ENCODE results near the gene GRAP2. TPM values are rescaled to one million over a fixed set of nuclear protein-coding genes. Genes with fewer than 3 reads are reported as not detected.

The GRAP2 gene
- polyA plus RNA-seq, 1 of the 3 experiments (the other 2 are of a cell fraction), result 0.13 TPM

- Histone ChIP-seq H3K9me3 (no peaks in the 10 kb centered on the region), H2AFZ (ENCODE audit: low read depth) (no peak overlapping the region), H3K36me3 (replicated peaks in 1 of 2; ENCODE audit: control insufficient read depth in 1 of 2, insufficient read depth in 2 of 2, low read length in 1 of 2) (no peaks in the 10 kb centered on the region), H3K9ac (no peak overlapping the region), H3K27me3 (ENCODE audit: insufficient read depth) (no peaks in the 10 kb centered on the region), H3K4me1 (ENCODE audit: control insufficient read depth in 1 of 2, insufficient read depth in 2 of 2, low read depth in 1 of 2, low read length in 1 of 2) (no peaks in the 10 kb centered on the region), H4K20me1 (ENCODE audit: insufficient read depth) (no peaks in the 10 kb centered on the region), H3F3A (replicated peaks; ENCODE audit: insufficient read depth) (no peaks in the 10 kb centered on the region), H3K4me3 (ENCODE audit: low read depth in 2 of 2, low read length in 1 of 2) (no peak overlapping the region), H3K27ac (ENCODE audit: low read depth in 2 of 2, low read length in 1 of 2) (no peak overlapping the region), H3K4me2 (no peak overlapping the region), H3K79me2 (ENCODE audit: insufficient read depth) (no peaks in the 10 kb centered on the region), H3K9me2 (no peaks in the 10 kb centered on the region)
- ChIA-PET POLR2A (no interaction called here), CTCF (no interaction called here)
- no peak for TF ChIP-seq USF1 (IDR thresholded peaks at IDR 0.05; ENCODE audit: borderline replicate concordance, low read depth)
- no peak for TF ChIP-seq MXI1 (IDR thresholded peaks at IDR 0.05; ENCODE audit: low read depth, low read length)
- TF ChIP-seq EP300 (IDR thresholded peaks at IDR 0.05; ENCODE audit: borderline replicate concordance in 1 of 2, low read depth in 1 of 2, low read length in 1 of 2), result no peak
- 38% methylated on average over 6 of the region's 6 CpGs for WGBS (ENCODE audit: low lambda C conversion rate)
- DNase-seq, result no peak
Observed at GRCh38 chr22:39877079-39877845, 23.6 kb upstream of the GRAP2 start.

GRCh38 chr22:39880722-39881121 lies 20.2 kb upstream of the GRAP2 start:
- no peaks in the 10 kb centered on the region for H3K27me3 ChIP-seq (ENCODE audit: insufficient read depth)
- no peak for DNase-seq
- POLR2A ChIA-PET, result no interaction called here
- H3K4me3 ChIP-seq (ENCODE audit: low read depth in 2 of 2, low read length in 1 of 2), result no peak overlapping the region
- CTCF ChIA-PET, result no interaction called here
- H3K4me2 ChIP-seq, result no peak overlapping the region
- TF ChIP-seq CTCF (IDR thresholded peaks at IDR 0.05) (no peak), RXRA (IDR thresholded peaks at IDR 0.05; ENCODE audit: borderline replicate concordance, low read depth) (no peak), FOXJ3 (CRISPR knock-in tag; IDR thresholded peaks at IDR 0.05) (no peak), GATA2 (CRISPR knock-in tag; IDR thresholded peaks at IDR 0.05) (no peak), IRF3 (IDR thresholded peaks at IDR 0.05; ENCODE audit: low read depth, low read length) (no peak), USF1 (IDR thresholded peaks at IDR 0.05; ENCODE audit: borderline replicate concordance, low read depth) (no peak), ELF1 (IDR thresholded peaks at IDR 0.05) (no peak), RAD21 (IDR thresholded peaks at IDR 0.05; ENCODE audit: low read length) (no peak), RCOR1 (IDR thresholded peaks at IDR 0.05; ENCODE audit: low read length) (no peak), REST (IDR thresholded peaks at IDR 0.05; ENCODE audit: low read depth, low read length) (no peak), NRF1 (IDR thresholded peaks at IDR 0.05; ENCODE audit: low read depth, low read length) (no peak), CHD2 (IDR thresholded peaks at IDR 0.05; ENCODE audit: low read length, partially characterized antibody) (no peak), MEF2A (IDR thresholded peaks at IDR 0.05; ENCODE audit: borderline replicate concordance, low read depth) (no peak), TCF12 (IDR thresholded peaks at IDR 0.05) (no peak)
- no peak overlapping the region for H2AFZ ChIP-seq (ENCODE audit: low read depth)
- no peak overlapping the region for H3K9ac ChIP-seq
- no peaks in the 10 kb centered on the region for H3K9me2 ChIP-seq
- H3K4me1 ChIP-seq (ENCODE audit: control insufficient read depth in 1 of 2, insufficient read depth in 2 of 2, low read depth in 1 of 2, low read length in 1 of 2), result no peaks in the 10 kb centered on the region
- no peaks in the 10 kb centered on the region for H3F3A ChIP-seq (replicated peaks; ENCODE audit: insufficient read depth)
- H4K20me1 ChIP-seq (ENCODE audit: insufficient read depth), result no peaks in the 10 kb centered on the region
- no peaks in the 10 kb centered on the region for H3K9me3 ChIP-seq
- no peaks in the 10 kb centered on the region for H3K36me3 ChIP-seq (replicated peaks in 1 of 2; ENCODE audit: control insufficient read depth in 1 of 2, insufficient read depth in 2 of 2, low read length in 1 of 2)
- H3K27ac ChIP-seq (ENCODE audit: low read depth in 2 of 2, low read length in 1 of 2), result no peak overlapping the region
- H3K79me2 ChIP-seq (ENCODE audit: insufficient read depth), result no peaks in the 10 kb centered on the region
